ENCODE data around the gene SNCB.
A peak's percentile ranks its signal among the peaks of the same experiment; 100 is the strongest.

SNCB gene

DNA sequence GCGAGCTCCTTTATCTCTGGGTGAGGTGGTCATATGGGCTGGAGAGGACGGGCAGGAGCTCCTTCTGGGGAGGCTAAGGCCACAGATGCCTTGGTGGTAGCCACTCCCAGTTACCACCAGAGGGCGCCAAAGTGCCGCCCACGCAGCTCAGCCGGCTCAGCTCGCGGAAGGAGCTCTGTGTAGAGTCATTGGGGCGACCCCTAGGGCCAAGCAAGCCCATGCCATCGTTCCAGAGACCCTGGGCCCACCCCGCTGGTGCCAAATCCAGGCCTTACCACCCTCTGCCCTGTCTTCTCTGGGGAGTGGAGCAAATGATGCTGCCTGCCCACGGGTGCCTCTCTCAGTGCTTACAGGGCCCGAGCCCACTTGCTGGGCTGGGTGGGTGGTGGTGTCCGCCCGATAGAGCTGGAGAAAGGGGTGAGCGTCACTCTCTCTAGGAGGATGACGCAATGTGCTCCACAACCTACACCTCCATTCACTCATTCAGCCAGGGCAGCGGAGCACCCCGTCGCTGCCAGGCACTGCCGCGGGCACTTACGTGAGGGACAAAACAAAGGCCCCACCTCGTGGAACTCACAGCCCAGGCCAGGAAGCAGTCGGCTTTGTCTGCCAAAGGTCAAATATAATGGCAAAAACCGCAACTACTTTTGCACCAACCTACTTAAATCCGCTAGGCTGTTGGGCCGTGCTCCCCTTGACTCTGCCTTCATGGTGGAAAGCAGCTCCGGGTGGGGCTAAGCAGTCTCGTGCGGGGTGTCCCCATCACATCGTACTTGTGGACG lies 30.7 kb upstream of the SNCB start:
- DNase-seq: peak; percentile 67

DNA sequence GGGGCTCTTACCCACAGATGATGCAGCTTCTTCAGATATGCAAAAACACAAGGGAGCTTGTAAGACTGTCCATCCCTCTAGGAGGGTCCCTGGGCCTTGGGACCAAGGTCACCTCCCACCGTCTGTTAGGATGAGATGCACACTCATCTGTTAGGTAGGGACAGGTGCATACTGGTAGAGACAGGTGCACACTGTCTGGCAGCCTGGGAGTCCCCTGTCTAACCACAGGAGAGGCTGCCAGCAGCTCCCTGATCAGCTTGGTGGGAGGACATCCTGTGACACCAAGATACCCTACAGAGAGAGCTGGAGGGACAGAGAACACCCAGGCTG lies 30.2 kb upstream of the SNCB start:
- DNase-seq: no peak

DNA sequence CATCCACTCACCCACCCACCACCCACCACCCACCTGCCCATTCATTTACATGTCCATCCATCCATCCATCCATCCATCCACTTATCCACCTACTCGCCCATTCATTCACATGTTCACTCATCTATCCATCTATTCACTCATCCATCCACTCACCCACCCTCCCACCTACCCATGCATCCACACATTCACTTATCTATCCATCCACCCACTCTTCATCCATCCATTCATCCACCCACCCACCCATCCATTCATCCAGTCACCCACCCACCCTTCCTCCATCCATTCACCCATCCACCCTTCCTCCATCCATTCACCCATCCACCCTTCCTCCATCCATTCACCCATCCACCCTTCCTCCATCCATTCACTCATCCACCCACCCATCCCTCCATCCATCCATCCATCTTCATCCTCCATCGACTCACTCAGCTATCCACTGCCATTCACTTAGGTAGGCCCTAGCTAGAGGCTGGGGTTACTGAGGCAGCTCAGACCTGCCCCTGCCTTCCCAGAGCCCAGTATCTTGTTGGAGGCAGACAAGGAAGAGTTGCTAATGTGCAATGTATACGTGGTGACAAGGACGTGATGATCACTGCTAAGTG lies 29.6 kb upstream of the SNCB start:
- no peak for DNase-seq

DNA sequence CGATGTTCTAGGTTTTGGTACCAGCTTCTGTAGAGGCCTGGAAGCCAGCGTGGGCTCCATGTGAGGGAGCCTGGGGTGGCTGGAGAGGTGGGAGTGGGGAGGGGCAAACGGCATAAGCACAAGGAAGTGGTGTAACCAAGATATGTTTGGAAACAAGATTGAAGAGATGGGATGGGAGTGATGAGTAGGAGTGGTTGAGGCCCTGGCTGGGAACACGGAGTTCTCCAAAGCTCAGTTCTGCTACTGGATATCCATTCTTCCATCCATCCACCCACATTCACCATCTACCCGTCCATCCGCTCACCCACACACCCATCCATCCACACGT lies 29.1 kb upstream of the SNCB start:
- DNase-seq: no peak

DNA sequence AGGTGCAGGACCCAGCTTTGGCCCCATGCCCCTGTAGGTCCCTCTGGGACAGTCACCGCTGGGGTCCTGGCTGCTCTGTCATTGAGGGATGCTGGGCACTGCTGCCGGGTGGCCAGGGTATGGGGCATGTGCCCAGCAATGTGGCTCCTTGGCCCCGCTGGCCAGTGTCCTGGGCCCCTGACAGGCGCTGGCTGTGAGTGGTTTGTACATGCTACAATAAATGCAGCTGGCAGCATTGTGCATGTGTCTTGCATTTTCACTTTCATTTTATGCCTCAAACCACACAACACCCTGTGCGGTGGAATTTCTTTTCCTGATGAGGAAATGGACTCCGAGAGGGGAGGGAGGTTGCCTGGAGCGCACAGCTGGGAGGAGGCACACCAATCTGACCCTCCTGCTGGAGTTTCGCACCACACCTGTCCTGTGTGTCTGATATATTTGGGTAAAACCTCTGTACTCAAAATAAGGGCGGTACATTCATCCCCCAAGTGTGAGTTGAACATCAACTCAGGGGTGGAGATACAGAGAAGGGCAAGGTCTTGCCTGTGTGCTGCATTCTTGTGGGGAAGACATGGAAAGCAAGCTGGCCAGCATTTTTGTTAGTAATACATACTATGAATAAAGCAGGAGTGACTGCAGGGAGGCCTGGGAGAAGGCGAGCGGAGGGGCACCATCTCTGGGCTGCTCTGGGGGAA lies 28.6 kb upstream of the SNCB start:
- DNase-seq: peak; percentile 34

DNA sequence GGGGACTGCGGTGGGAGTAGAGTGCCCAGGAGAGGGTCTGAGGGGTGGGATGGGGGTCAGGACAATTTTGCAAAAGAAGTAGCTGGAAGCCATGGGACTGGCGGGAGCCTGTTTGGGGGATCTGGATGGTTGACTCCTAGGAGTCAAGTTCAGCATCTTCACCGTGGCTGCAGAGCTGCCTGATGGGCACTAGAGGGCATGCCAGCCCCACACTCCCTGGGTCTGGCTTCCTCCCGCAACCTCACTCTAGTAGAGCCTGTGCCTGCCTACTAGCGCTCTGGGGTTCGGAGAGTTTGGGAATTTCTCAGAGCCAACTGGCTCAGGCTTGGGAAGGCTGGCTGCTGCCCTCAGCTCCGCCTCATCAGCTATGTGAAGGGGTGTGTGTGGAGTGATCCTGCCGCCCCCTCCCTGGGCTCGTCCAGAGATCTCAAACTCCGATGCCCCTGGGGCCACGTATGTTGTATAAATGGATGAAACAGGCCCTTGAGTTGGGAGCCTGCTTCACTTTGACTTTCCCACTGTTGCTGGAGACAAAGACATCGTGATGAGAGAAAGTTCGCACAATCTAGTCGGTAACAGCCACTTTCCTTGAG lies 27.8 kb upstream of the SNCB start:
- DNase-seq: peak; percentile 57

DNA sequence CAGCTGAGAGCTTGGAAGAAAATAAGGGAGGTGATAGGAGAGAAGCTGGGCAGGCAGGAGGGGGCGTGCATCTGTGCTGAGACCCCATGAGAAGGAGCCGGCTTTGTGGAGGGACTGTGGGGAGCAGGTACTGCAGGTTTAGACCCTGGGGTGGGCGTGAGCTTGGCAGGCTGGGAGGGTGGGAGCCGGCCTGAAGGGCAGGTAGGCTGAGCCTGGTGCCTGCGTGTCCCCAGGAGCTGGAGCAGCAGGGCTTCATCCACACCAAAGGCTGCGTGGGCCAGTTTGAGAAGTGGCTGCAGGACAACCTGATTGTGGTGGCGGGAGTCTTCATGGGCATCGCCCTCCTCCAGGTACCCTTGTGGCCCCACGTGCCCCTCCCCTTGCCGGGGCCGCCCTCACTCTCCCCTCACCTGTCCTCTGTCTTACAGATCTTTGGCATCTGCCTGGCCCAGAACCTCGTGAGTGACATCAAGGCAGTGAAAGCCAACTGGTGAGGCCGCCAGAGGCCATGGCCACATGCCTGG lies 26.2 kb upstream of the SNCB start:
- DNase-seq: no peak

DNA sequence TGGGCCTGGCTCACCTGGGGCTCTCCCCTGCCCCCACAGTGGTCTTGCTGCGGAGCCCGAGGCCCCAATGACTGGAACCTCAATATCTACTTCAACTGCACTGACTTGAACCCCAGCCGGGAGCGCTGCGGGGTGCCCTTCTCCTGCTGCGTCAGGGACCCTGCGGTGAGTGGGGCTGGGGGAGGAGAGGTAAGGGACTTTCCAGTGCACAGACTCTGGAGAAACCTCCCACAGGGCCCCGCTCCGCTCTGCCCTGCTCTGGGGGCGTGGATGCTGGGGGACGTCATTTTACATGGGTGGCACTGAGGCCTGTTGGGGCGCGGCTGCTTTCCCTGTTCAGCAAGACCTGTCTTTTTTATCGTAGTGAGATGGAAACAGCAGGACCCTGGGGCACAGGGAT lies 24.5 kb upstream of the SNCB start:
- DNase-seq: no peak

DNA sequence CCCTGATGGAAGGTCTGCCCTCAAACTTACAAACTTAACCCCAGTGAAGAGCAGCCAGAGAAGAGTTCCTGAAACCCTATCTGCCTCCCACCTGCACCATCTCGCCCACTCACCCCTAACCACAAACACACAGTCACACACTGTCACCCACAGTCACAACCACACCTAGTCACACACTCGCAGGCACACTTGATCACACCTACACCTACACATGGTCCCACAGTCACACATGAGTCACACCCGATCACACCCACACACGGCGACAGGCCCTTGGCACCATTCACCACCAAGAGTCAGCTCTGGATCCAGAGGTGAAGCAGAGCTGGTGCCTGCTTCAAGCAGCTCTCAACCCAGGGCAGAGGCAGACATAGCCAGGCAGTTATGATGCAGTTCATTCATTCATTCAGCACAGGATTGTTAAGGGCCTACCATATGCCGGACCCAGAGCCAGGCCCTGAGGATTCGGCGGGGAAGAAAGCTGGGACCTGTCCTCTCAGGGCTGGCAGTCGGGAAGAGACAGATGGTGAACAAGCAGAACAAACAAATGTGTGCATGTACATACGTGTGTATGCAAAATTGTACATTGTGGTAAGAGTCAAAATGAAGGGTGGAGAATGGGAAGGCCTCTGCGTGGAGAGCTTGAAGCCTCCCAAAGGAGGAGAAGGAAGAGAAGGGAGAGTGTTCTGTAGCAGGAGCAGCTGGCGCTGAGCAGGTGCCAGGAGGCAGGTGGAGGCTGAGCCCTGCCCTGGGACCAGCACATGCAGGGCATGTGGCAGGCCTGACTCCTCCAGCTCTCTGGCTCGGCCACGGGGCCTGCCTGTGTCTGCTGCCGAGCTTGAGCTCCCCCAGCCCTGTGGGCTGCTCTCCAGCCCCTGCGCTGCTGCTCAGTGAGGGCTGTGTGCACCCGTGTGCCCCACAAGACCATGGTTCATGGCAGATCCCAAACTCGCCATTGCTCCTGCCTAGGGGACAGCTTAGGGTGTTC lies 23.4 kb upstream of the SNCB start:
- no peak for DNase-seq

DNA sequence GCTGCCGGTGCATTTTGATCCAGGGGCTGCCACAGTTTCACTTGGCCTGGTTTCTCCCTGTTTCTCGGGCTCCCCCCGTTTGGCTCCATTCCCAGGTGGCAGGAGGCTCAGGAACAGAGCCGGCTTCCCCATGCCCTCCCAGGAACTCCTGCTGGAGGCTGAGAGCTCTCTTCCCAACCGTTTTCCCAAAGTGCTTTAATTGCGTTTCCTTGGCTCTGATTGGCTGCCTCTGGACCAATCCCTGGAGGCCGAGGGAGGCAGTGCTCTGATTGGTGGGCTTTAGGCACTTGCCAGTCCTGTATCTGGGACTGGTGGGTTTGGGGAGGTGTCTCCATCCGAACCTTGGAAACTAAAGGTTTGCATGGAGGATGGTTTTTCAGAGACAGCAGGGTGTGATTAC lies 21.8 kb upstream of the SNCB start:
- DNase-seq: no peak

DNA sequence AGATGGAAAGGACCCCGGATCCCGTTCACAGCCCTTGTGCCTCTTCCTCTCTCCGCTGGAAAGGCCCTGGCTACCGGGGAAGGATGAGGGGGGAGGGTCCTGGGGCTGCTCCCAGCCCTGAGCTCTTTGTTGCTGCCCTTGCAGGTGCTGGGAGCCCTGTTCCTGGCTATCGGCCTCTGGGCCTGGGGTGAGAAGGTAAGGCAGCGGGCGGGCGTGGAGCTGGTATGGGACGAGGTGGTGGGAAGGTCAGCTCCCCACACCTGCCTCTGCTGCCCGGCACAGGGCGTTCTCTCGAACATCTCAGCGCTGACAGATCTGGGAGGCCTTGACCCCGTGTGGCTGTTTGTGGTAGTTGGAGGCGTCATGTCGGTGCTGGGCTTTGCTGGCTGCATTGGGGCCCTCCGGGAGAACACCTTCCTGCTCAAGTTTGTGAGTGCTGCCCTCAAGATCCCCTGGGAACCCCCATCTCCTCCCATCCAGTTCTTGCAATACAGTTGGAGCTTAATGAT lies 21.2 kb upstream of the SNCB start:
- no peak for DNase-seq

DNA sequence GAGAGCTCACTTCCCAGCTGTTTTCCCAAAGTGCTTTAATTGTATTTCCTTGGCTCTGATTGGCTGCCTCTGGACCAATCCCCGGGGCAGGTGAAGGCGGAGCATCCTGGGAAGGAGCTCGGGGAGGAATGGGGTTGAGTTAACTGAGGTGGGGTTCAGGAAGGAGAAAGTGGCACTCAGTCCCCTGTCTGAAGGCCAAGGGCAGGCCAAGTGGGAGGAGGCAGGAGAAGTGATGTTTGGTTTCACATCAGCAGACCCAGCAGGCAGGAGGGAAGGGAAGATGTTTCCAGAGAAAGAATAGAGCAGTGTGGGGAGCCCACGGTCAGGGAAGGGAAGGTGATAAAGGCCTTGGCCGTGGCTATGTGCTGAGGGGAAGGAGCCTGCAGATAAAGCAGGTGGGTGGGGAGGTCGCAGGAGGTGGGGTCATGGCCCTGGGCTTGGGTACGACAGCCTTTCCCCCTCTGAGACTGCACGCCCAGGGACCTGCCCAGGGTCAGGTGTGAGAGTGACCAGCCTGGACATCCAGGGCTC lies 20.1 kb upstream of the SNCB start:
- no peak for DNase-seq

DNA sequence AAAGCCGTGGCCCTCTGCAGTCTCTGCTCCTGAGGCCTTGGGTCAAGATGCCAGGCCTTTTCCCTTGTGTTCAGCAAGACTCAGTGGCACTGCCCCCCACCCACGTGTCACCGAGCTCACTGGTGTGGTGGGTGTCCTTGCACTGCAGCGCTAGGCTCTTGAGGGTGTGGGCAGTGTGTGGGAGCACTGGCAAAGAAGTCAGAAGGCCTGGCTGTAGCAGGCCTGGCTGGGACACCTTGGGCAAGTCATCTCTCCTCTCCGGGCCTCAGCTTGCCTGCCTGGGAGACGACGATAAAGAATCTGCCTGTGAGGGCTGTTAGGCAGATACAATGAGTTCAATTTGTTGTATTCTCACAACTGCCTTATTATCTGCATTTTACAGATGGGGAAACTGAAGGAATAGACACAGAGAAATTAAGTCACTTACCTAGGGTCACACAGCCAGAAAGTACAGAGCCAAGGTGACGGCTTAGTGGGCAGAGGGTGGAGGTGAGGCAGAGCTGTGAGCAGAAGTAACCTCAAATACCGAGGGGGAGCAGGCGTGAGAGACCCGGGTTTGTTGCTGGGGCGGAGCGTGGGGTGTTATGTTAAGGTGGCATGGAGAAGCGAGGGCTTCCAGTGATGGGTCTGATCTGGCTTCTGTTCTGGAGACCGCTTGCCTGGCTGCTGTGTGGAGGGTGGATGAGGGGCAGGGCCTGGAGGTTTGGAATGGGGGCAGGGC lies 18.3 kb upstream of the SNCB start:
- DNase-seq: no peak

DNA sequence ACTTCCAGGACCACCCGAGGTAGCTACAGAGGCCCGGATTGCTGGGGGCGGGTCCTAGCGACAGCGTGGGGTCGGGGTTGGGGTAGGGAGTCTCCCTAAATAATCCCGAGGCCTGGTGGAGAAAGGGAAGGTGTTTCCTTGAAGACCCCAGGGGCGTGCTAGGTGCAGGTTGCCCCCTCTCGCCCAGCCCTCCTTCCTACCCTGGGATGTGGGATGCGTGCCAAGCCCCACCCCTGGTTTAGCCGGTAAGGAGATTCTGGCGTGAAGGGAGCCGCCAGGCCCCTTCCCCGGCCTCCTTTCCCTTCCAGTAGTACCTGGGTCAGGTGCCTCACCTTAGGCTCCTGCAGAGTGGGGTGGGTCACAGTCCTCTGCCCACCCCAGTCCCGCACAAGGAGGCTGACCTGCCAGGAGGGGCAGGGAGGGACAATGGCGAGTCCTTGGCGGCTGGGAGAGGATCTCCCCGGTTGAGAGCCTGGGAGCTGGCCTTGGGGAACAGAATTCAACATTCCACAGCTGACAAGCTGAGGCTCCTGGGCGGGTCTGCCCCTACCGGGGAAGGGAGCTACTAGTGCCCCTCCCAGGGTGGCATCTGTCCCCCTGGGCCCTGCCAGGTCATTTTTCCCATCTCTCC lies 17.6 kb upstream of the SNCB start:
- DNase-seq: peak; percentile 17

DNA sequence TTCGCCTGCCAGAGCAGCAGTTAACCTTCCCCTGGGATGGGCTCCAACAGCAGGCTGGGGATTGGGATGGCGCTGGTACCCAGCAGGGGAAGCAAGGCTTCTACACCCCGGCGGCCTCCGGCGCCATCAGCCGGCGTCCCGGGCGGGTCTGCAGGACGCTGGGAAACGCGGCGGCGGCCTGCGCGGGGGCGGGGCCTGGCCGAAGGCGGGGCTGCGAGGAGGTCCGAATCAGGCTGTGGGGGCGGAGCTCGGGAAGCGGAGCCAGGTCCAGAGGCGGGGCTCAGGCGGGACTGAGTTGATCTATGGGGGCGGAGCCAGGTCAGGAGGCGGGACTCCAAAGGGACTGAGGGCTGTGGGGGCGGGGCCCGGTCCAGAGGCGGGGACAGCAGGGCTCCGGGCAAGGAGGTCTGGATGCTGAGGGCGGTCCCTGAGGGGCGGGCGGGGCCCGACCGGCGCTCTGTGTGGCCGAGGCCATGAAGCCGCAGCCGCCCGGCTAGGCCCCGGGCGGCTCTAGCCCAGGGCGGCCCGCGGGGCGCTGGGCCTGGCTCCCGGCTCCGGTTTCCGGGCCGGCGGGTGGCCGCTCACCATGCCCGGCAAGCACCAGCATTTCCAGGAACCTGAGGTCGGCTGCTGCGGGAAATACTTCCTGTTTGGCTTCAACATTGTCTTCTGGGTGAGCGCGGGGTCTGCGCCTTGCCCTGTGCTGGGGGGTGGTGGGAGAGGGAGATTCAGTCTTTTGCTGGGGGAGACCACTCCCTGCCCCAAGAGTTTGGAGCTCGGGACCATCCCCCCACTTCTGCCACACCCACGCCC lies 16.9 kb upstream of the SNCB start, which contains the start of gene TSPAN17:
Gene TSPAN17 (plus strand): TSS at position 455 of the 813 bp plus-strand sequence. CDS start 132 bp downstream, at position 587.
- DNase-seq: peak; percentile 99

DNA sequence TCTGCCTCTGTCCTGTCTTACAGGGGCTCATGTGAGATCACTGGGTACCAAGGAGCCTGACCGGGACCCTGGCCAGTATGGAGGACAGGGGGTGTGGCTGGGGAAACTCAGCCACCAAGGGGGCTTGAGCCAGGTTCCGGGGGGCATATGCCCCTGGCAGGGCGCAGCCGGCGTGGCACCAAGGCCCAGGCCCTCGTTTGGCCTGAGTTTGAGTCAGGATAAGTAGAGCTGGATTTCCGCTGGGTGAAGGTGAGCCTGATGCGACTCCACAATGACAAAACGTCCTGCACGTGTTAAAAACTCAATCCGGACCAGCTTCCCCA lies 16.3 kb upstream of the SNCB start:
- no peak for DNase-seq

DNA sequence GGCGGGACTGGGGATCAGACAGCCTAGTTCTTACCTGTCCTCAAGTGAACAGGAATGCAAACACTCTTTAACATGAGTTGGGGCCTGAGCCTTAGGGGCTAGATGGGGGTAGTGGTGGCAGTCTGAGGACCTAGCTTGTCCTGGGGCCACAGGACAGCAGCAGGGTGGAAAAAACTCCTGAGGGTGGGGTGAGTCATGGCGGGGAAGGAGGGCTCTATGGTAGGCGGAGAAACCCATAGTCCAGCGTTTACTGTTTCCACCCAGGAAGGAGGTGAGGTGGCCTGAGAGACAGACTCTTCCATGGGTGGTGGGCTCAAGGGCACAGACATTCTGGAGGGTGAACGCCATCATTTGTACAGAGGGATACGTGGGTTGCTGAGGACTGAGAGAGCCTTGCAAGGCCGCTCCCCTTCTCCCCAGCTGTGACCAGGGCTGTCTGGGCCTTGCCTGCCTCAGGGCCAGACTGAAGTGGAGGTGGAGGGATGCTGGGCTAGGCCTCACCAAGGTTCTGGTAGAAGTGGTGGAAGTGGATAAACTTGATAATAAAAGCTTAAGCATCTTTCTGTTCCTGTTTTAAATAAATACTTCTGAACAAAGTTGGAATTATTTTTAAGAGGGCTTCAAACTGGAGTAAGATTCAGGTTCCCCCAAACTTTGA lies 15.8 kb upstream of the SNCB start:
- no peak for DNase-seq

DNA sequence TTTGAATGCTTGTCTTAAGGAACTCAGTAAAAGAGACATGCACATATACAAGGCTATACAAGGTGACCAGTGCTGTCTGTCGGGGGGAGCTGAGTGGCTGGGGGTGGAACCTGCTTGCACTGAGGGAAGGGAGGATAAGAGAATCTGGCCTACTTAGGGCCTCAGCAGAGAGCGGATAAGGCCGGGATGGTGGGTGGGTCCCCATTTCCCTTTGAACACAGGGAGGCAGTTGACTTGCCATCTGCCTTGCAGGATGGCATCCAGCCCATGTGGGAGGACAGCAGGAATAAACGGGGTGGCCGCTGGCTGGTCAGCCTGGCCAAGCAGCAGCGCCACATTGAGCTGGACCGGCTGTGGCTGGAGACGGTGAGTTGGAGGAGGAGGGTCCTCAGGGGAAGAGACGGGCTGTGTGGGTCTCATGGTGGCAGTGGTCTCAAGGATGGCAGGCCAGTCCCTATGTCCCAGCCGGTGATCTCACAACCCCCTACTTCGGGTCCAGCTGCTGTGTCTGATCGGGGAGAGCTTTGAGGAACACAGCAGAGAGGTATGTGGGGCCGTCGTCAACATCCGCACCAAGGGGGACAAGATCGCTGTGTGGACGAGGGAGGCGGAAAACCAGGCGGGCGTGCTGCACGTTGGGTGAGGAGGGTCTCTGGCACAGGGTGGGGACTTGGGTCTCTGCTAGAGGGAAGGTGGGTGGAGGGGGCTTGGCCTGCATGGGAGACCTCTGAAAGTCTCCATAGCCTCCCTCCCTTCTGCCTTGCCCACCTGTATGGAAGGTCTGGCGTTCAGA lies 14.7 kb upstream of the SNCB start:
- no peak for DNase-seq

DNA sequence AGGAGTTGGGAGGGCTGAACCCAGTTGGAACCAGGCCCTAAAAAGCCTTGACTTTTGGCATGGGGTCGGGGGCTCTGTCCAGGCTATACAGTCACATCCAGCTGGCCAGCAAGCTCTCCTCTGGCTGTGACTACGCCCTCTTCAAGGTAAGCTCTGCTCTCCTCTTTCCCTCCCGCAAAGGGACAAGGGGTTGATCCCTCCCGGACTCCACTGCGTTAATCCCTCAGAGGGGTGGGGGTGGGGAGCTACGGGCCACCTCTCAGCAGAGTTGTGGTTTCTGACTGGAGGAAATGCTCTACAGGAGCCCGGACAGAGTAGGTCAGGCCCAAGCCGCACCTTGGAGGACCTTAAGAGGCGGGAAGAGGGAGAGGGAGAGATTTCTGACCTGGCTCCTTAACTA lies 14.0 kb upstream of the SNCB start:
- no peak for DNase-seq
